A549 (cell line): ENCODE data around the gene PRPF8.

Source experiments
- HOXA7 ChIP-seq: fragments of 250-450 bp; sonication (Bioruptor Pico); IDR thresholded peaks from 2 replicates; pipeline ENCODE4 v1.5.0; 2020; ENCODE audit warnings: mild to moderate bottlenecking, moderate library complexity
- POLR2A ChIP-seq: IDR thresholded peaks from 2 replicates; pipeline ENCODE4 v1.6.1; 2012; ENCODE audit warnings: mild to moderate bottlenecking, low read length
- RAD21 ChIP-seq, 2 experiments: fragments of >200 bp in 1 of 2; sonication (Bioruptor Twin) in 1 of 2; formaldehyde crosslinking in 1 of 2; IDR thresholded peaks in 1 of 2; conservative IDR thresholded peaks in 1 of 2; 2 replicates in 1 of 2; 3 replicates in 1 of 2; pipeline ENCODE4 v1.6.1; 2012 to 2018; ENCODE audit warnings: inconsistent platforms in 1 of 2
- RCOR1 ChIP-seq: fragments of 150-350 bp; IDR thresholded peaks from 2 replicates; pipeline ENCODE4 v1.6.1; 2014; ENCODE audit warnings: antibody characterized with exemption, low read length, low read depth
- TF ChIP-seq, protein P1 (sequence below): fragments of >200 bp; sonication (Bioruptor Twin); formaldehyde crosslinking; IDR thresholded peaks from 3 replicates; pipeline ENCODE4 v1.5.1; 2016
- TF ChIP-seq, protein P2 (sequence below): fragments of 200-600 bp; sonication (generic); IDR thresholded peaks from 2 replicates; pipeline ENCODE4 v1.6.1; 2016; ENCODE audit warnings: antibody characterized with exemption, mild to moderate bottlenecking, moderate library complexity

DNA sequence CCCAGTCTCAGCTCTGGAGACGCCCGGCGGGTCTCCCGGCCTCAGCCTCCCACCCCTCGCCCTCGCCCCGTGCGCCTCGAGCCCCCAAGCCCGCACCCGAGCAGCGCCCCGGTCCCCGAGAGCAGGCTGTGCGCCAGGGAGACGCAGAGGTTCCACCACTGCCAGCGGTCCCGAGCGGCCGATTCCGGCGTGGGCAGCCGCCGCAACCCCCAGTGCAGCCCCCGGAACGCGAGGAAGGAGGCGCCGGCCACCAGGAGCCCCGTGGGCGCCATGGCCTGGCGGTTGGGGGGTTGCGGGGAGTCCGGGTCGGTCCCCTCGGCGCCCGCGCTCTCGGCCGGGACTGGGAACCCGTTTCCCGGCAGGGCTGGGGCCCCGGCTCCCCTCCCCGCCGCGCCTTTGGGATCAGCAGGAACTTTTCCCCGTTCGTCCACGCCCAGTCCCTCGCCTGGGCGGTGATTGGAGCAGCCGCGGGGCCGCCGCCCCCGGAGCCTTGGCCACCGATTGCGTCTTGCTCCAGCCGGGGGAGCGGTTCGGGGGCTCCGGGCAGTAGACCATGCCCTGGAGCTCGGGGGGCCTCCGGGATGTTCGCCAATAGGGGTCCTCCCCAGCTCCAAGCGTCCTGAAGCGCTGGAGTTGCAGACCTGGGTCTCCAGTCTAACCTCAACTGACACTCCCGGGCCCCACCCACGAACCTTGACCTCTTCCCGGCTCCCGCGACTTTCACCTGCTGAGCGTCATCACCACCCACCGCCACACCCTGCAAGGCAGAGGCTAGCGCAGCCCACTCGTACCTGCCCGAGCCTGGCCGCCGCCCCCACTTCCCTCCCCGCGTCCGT lies 25.5 kb upstream of the PRPF8 start, which contains the start of gene TLCD2:
- TF ChIP-seq, protein P1, sequence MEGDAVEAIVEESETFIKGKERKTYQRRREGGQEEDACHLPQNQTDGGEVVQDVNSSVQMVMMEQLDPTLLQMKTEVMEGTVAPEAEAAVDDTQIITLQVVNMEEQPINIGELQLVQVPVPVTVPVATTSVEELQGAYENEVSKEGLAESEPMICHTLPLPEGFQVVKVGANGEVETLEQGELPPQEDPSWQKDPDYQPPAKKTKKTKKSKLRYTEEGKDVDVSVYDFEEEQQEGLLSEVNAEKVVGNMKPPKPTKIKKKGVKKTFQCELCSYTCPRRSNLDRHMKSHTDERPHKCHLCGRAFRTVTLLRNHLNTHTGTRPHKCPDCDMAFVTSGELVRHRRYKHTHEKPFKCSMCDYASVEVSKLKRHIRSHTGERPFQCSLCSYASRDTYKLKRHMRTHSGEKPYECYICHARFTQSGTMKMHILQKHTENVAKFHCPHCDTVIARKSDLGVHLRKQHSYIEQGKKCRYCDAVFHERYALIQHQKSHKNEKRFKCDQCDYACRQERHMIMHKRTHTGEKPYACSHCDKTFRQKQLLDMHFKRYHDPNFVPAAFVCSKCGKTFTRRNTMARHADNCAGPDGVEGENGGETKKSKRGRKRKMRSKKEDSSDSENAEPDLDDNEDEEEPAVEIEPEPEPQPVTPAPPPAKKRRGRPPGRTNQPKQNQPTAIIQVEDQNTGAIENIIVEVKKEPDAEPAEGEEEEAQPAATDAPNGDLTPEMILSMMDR, result no peak
- TF ChIP-seq POLR2A (no peak), HOXA7 (CRISPR knock-in tag) (peak; percentile 96), RCOR1 (no peak), RAD21 (conservative IDR thresholded peaks at IDR 0.05 in 1 of 2, IDR thresholded peaks at IDR 0.05 in 1 of 2) (no peak)
- TF ChIP-seq, protein P2, sequence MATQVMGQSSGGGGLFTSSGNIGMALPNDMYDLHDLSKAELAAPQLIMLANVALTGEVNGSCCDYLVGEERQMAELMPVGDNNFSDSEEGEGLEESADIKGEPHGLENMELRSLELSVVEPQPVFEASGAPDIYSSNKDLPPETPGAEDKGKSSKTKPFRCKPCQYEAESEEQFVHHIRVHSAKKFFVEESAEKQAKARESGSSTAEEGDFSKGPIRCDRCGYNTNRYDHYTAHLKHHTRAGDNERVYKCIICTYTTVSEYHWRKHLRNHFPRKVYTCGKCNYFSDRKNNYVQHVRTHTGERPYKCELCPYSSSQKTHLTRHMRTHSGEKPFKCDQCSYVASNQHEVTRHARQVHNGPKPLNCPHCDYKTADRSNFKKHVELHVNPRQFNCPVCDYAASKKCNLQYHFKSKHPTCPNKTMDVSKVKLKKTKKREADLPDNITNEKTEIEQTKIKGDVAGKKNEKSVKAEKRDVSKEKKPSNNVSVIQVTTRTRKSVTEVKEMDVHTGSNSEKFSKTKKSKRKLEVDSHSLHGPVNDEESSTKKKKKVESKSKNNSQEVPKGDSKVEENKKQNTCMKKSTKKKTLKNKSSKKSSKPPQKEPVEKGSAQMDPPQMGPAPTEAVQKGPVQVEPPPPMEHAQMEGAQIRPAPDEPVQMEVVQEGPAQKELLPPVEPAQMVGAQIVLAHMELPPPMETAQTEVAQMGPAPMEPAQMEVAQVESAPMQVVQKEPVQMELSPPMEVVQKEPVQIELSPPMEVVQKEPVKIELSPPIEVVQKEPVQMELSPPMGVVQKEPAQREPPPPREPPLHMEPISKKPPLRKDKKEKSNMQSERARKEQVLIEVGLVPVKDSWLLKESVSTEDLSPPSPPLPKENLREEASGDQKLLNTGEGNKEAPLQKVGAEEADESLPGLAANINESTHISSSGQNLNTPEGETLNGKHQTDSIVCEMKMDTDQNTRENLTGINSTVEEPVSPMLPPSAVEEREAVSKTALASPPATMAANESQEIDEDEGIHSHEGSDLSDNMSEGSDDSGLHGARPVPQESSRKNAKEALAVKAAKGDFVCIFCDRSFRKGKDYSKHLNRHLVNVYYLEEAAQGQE, result no peak; the same call in 1 of the 2 replicates
